GM12878 (cell line): Measurements from ENCODE around the gene HADH.

Experiments used
- CTCF ChIP-seq, 3 experiments: IDR thresholded peaks in 2 of 3; conservative IDR thresholded peaks in 1 of 3; 2 replicates each; pipeline ENCODE4 v1.5.1; 2011; ENCODE audit warnings: low read depth in 3 of 3, low read length in 3 of 3, mild to moderate bottlenecking in 3 of 3, control low read depth in 2 of 3, moderate library complexity in 2 of 3, inconsistent platforms in 1 of 3, mixed read lengths in 1 of 3; ENCODE audit not compliant: control insufficient read depth in 2 of 3, insufficient read depth in 1 of 3; ENCODE audit errors: extremely low read depth in 1 of 3
- IKZF1 ChIP-seq: fragments of 450-650 bp; conservative IDR thresholded peaks from 2 replicates; pipeline ENCODE4 v1.6.1; 2017; ENCODE audit warnings: antibody characterized with exemption, mild to moderate bottlenecking
- MYC ChIP-seq: IDR thresholded peaks from 2 replicates; pipeline ENCODE4 v1.6.1; 2011; ENCODE audit warnings: mild to moderate bottlenecking, low read length, moderate library complexity, inconsistent platforms; ENCODE audit not compliant: insufficient read depth, insufficient replicate concordance, insufficient read length, severe bottlenecking
- POLR2AphosphoS5 ChIP-seq: IDR thresholded peaks from 2 replicates; pipeline ENCODE4 v1.6.1; 2011; ENCODE audit warnings: mild to moderate bottlenecking, low read length, inconsistent platforms
- PRDM15 ChIP-seq: fragments of 450-650 bp; formaldehyde crosslinking; IDR thresholded peaks from 2 replicates; pipeline ENCODE4 v1.4.0; 2020; ENCODE audit warnings: mild to moderate bottlenecking, moderate library complexity
- RAD21 ChIP-seq: IDR thresholded peaks from 2 replicates; pipeline ENCODE4 v1.6.1; 2011; ENCODE audit warnings: mild to moderate bottlenecking, low read depth, low read length, moderate library complexity; ENCODE audit not compliant: insufficient read depth
- RCOR1 ChIP-seq: conservative IDR thresholded peaks from 2 replicates; pipeline ENCODE4 v1.6.1; 2012; ENCODE audit warnings: low read depth, low read length, improper control_type of control experiment
- RELA ChIP-seq: fragments of 450-650 bp; IDR thresholded peaks from 2 replicates; pipeline ENCODE4 v1.8.0; 2014; ENCODE audit warnings: borderline replicate concordance; ENCODE audit not compliant: partially characterized antibody
- SMC3 ChIP-seq: IDR thresholded peaks from 2 replicates; pipeline ENCODE4 v1.6.1; 2011; ENCODE audit warnings: low read length, improper control_type of control experiment, borderline replicate concordance
- TCF3 ChIP-seq: IDR thresholded peaks from 2 replicates; pipeline ENCODE4 v1.6.1; 2012; ENCODE audit warnings: low read depth, mild to moderate bottlenecking, low read length, borderline replicate concordance; ENCODE audit not compliant: insufficient read depth
- ZNF217 ChIP-seq: fragments of 450-650 bp; IDR thresholded peaks from 2 replicates; pipeline ENCODE4 v1.6.1; 2017; ENCODE audit warnings: antibody characterized with exemption, mild to moderate bottlenecking
- ZNF274 ChIP-seq: IDR thresholded peaks from one replicate; pipeline ENCODE4 v1.8.0; 2011; ENCODE audit not compliant: insufficient read length, insufficient read depth
- ZNF622 ChIP-seq: fragments of 450-650 bp; IDR thresholded peaks from 2 replicates; pipeline ENCODE4 v1.6.1; 2017; ENCODE audit warnings: mild to moderate bottlenecking, inconsistent platforms

GRCh38 chr4:108047199-108047598 lies 57.5 kb downstream of the HADH start:
- TF ChIP-seq ZNF217 (no peak), PRDM15 (CRISPR knock-in tag) (no peak), RCOR1 (no peak), POLR2AphosphoS5 (no peak), ZNF274 (no peak), ZNF622 (no peak), CTCF (IDR thresholded peaks at IDR 0.05 in 2 of 3, conservative IDR thresholded peaks at IDR 0.05 in 1 of 3; ENCODE audit: control insufficient read depth in 2 of 3, extremely low read depth in 1 of 3, insufficient read depth in 1 of 3, low read depth in 3 of 3, low read length in 3 of 3) (no peak), MYC (no peak), SMC3 (no peak), TCF3 (no peak), RAD21 (no peak), RELA (no peak), IKZF1 (no peak)
